ENCODE measurements around the gene SSH2.

Gene SSH2

DNA sequence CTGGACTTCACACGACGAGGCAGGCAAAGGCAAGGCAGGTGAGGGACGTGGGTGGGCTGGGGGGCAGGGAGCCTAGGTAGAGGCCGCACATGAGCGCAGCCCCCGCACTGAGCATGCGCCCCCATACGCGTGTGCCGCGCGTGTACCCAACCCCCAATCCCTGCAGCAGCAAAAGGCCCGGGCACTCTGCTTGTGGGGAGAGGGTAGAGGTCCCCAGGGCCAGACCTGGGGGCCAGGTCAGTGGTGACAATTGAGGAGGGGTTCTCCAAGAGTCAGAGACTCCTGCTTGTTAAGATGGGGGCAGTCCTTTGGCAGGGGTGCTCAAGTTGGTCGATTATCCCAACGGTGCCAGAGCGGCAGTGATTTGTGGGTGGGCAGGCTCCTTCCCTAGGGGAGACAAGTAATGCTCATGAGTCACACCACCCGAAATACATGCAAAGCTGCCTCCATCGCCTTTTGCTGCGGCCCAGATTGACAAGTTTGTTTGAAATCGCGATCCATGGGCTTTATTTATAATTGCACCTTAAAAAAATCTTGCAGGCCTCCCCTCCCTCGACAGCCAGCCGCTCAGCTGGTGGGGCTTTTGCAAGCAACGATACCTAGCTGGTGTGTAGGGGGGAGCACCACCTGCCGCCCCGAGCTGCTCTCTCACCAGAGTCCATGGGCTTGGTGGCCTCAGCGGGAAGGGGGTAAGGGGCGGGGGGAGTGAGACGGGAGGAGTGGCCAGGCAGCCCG lies 339.4 kb downstream of the SSH2 start (continued):
- no peak for TF ChIP-seq ZNF830 (tag by site-specific recombination; IDR thresholded peaks at IDR 0.05; ENCODE audit: low read depth)
- TF ChIP-seq SP2 (tag by site-specific recombination; IDR thresholded peaks at IDR 0.05): peak; percentile 21; the same call in 1 of the 2 replicates
- no peak for TF ChIP-seq ZBTB17 (tag by site-specific recombination; IDR thresholded peaks at IDR 0.05)
- TF ChIP-seq ZNF768 (tag by site-specific recombination; IDR thresholded peaks at IDR 0.05): no peak
- TF ChIP-seq ZNF155 (tag by site-specific recombination; IDR thresholded peaks at IDR 0.05): no peak
- TF ChIP-seq, protein P1, sequence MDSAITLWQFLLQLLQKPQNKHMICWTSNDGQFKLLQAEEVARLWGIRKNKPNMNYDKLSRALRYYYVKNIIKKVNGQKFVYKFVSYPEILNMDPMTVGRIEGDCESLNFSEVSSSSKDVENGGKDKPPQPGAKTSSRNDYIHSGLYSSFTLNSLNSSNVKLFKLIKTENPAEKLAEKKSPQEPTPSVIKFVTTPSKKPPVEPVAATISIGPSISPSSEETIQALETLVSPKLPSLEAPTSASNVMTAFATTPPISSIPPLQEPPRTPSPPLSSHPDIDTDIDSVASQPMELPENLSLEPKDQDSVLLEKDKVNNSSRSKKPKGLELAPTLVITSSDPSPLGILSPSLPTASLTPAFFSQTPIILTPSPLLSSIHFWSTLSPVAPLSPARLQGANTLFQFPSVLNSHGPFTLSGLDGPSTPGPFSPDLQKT (IDR thresholded peaks at IDR 0.05; ENCODE audit: borderline replicate concordance, low read depth, low read length): no peak
- TF ChIP-seq ZNF248 (tag by site-specific recombination; IDR thresholded peaks at IDR 0.05): no peak
- TF ChIP-seq, protein P2, sequence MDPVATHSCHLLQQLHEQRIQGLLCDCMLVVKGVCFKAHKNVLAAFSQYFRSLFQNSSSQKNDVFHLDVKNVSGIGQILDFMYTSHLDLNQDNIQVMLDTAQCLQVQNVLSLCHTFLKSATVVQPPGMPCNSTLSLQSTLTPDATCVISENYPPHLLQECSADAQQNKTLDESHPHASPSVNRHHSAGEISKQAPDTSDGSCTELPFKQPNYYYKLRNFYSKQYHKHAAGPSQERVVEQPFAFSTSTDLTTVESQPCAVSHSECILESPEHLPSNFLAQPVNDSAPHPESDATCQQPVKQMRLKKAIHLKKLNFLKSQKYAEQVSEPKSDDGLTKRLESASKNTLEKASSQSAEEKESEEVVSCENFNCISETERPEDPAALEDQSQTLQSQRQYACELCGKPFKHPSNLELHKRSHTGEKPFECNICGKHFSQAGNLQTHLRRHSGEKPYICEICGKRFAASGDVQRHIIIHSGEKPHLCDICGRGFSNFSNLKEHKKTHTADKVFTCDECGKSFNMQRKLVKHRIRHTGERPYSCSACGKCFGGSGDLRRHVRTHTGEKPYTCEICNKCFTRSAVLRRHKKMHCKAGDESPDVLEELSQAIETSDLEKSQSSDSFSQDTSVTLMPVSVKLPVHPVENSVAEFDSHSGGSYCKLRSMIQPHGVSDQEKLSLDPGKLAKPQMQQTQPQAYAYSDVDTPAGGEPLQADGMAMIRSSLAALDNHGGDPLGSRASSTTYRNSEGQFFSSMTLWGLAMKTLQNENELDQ (tag by site-specific recombination; IDR thresholded peaks at IDR 0.05; ENCODE audit: low read depth): no peak
- TF ChIP-seq ZNF529 (tag by site-specific recombination; IDR thresholded peaks at IDR 0.05; ENCODE audit: insufficient replicate concordance): no peak
- no peak for TF ChIP-seq ZSCAN23 (tag by site-specific recombination; IDR thresholded peaks at IDR 0.05)
- TF ChIP-seq ZNF555 (tag by site-specific recombination; conservative IDR thresholded peaks at IDR 0.05): no peak
- TF ChIP-seq ZNF501 (tag by site-specific recombination; IDR thresholded peaks at IDR 0.05): no peak; the same call in 1 of the 2 replicates
- TF ChIP-seq, protein P3, sequence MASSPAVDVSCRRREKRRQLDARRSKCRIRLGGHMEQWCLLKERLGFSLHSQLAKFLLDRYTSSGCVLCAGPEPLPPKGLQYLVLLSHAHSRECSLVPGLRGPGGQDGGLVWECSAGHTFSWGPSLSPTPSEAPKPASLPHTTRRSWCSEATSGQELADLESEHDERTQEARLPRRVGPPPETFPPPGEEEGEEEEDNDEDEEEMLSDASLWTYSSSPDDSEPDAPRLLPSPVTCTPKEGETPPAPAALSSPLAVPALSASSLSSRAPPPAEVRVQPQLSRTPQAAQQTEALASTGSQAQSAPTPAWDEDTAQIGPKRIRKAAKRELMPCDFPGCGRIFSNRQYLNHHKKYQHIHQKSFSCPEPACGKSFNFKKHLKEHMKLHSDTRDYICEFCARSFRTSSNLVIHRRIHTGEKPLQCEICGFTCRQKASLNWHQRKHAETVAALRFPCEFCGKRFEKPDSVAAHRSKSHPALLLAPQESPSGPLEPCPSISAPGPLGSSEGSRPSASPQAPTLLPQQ (tag by site-specific recombination; IDR thresholded peaks at IDR 0.05): no peak
- no peak for TF ChIP-seq KLF1 (tag by site-specific recombination; IDR thresholded peaks at IDR 0.05)
- TF ChIP-seq, protein P4, sequence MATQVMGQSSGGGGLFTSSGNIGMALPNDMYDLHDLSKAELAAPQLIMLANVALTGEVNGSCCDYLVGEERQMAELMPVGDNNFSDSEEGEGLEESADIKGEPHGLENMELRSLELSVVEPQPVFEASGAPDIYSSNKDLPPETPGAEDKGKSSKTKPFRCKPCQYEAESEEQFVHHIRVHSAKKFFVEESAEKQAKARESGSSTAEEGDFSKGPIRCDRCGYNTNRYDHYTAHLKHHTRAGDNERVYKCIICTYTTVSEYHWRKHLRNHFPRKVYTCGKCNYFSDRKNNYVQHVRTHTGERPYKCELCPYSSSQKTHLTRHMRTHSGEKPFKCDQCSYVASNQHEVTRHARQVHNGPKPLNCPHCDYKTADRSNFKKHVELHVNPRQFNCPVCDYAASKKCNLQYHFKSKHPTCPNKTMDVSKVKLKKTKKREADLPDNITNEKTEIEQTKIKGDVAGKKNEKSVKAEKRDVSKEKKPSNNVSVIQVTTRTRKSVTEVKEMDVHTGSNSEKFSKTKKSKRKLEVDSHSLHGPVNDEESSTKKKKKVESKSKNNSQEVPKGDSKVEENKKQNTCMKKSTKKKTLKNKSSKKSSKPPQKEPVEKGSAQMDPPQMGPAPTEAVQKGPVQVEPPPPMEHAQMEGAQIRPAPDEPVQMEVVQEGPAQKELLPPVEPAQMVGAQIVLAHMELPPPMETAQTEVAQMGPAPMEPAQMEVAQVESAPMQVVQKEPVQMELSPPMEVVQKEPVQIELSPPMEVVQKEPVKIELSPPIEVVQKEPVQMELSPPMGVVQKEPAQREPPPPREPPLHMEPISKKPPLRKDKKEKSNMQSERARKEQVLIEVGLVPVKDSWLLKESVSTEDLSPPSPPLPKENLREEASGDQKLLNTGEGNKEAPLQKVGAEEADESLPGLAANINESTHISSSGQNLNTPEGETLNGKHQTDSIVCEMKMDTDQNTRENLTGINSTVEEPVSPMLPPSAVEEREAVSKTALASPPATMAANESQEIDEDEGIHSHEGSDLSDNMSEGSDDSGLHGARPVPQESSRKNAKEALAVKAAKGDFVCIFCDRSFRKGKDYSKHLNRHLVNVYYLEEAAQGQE (tag by site-specific recombination; IDR thresholded peaks at IDR 0.05): no peak
- no peak for TF ChIP-seq SCRT1 (tag by site-specific recombination; IDR thresholded peaks at IDR 0.05; ENCODE audit: borderline replicate concordance)
- TF ChIP-seq, protein P5, sequence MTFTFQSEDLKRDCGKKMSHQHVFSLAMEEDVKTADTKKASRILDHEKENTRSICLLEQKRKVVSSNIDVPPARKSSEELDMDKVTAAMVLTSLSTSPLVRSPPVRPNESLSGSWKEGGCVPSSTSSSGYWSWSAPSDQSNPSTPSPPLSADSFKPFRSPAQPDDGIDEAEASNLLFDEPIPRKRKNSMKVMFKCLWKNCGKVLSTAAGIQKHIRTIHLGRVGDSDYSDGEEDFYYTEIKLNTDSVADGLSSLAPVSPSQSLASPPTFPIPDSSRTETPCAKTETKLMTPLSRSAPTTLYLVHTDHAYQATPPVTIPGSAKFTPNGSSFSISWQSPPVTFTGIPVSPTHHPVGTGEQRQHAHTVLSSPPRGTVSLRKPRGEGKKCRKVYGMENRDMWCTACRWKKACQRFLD (tag by site-specific recombination; IDR thresholded peaks at IDR 0.05): no peak
- 0 out of 2 replicates have a peak, but pooled peaks have one; percentile 28 for TF ChIP-seq IKZF3 (tag by site-specific recombination; IDR thresholded peaks at IDR 0.05)
- no peak for TF ChIP-seq ZNF132 (tag by site-specific recombination; IDR thresholded peaks at IDR 0.05; ENCODE audit: borderline replicate concordance)
- TF ChIP-seq, protein P6, sequence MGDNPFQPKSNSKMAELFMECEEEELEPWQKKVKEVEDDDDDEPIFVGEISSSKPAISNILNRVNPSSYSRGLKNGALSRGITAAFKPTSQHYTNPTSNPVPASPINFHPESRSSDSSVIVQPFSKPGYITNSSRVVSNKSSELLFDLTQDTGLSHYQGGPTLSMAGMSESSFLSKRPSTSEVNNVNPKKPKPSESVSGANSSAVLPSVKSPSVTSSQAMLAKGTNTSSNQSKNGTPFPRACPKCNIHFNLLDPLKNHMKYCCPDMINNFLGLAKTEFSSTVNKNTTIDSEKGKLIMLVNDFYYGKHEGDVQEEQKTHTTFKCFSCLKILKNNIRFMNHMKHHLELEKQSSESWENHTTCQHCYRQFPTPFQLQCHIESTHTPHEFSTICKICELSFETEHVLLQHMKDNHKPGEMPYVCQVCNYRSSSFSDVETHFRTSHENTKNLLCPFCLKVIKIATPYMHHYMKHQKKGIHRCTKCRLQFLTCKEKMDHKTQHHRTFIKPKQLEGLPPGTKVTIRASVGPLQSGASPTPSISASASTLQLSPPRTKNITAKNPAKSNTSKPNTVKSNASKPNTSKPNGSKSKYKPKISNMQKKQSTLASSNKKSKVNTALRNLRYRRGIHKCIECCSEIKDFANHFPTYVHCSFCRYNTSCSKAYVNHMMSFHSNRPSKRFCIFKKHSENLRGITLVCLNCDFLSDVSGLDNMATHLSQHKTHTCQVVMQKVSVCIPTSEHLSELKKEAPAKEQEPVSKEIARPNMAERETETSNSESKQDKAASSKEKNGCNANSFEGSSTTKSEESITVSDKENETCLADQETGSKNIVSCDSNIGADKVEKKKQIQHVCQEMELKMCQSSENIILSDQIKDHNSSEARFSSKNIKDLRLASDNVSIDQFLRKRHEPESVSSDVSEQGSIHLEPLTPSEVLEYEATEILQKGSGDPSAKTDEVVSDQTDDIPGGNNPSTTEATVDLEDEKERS (tag by site-specific recombination; IDR thresholded peaks at IDR 0.05): no peak
- TF ChIP-seq ZNF658 (tag by site-specific recombination; IDR thresholded peaks at IDR 0.05): no peak
- no peak for TF ChIP-seq ZNF664 (tag by site-specific recombination; IDR thresholded peaks at IDR 0.05)
- no peak for TF ChIP-seq ZNF521 (tag by site-specific recombination; IDR thresholded peaks at IDR 0.05)
- no peak for TF ChIP-seq ZNF510 (tag by site-specific recombination; IDR thresholded peaks at IDR 0.05; ENCODE audit: insufficient replicate concordance)
- TF ChIP-seq SETDB1 (IDR thresholded peaks at IDR 0.05; ENCODE audit: insufficient read length, low read length): no peak
- no peak for TF ChIP-seq RBAK (tag by site-specific recombination; IDR thresholded peaks at IDR 0.05)

Data from HEK293 (cell line).